GM12891 (cell line): ENCODE measurements around the gene CCDC89. TPM values are rescaled to one million over a fixed set of nuclear protein-coding genes. Genes with fewer than 3 reads are reported as not detected.

Experiments
- DNase-seq: peaks from one replicate; pipeline ENCODE4 v3.0.0; 2011; ENCODE audit warnings: low spot score; ENCODE audit not compliant: insufficient read length
- FAIRE-seq: peaks from 2 replicates; lab custom pipeline; 2011; peaks lifted over from hg19 to GRCh38; lab: Jason Lieb, UNC
- PAX5 ChIP-seq: IDR thresholded peaks from 2 replicates; pipeline ENCODE4 v1.6.1; 2011; ENCODE audit warnings: low read length, moderate library complexity, mild to moderate bottlenecking; ENCODE audit not compliant: insufficient read depth, severe bottlenecking
- POLR2A ChIP-seq: IDR thresholded peaks from 2 replicates; pipeline ENCODE4 v1.6.1; 2011; ENCODE audit warnings: low read depth, low read length, control low read depth
- POLR2AphosphoS5 ChIP-seq: IDR thresholded peaks from 2 replicates; pipeline ENCODE4 v1.6.1; 2011; ENCODE audit warnings: low read depth, low read length, control low read depth
- POU2F2 ChIP-seq: IDR thresholded peaks from 2 replicates; pipeline ENCODE4 v1.6.1; 2011; ENCODE audit warnings: low read depth, mild to moderate bottlenecking, control low read depth, low read length, moderate library complexity
- SPI1 ChIP-seq: IDR thresholded peaks from 2 replicates; pipeline ENCODE4 v1.6.1; 2011; ENCODE audit warnings: low read depth, low read length, control low read depth
- TAF1 ChIP-seq: IDR thresholded peaks from 2 replicates; pipeline ENCODE4 v1.6.1; 2011; ENCODE audit warnings: low read depth, low read length, control low read depth
- polyA plus RNA-seq: library from polyadenylated mRNA; unstranded; fragments of >200 nt; gene quantifications from one replicate; pipeline ENCODE4 v1.2.1, GENCODE V29; 2012; ENCODE audit warnings: low read depth, missing spikeins, inconsistent platforms; ENCODE audit not compliant: missing spikeins

CCDC89 gene
- not detected for polyA plus RNA-seq

DNA sequence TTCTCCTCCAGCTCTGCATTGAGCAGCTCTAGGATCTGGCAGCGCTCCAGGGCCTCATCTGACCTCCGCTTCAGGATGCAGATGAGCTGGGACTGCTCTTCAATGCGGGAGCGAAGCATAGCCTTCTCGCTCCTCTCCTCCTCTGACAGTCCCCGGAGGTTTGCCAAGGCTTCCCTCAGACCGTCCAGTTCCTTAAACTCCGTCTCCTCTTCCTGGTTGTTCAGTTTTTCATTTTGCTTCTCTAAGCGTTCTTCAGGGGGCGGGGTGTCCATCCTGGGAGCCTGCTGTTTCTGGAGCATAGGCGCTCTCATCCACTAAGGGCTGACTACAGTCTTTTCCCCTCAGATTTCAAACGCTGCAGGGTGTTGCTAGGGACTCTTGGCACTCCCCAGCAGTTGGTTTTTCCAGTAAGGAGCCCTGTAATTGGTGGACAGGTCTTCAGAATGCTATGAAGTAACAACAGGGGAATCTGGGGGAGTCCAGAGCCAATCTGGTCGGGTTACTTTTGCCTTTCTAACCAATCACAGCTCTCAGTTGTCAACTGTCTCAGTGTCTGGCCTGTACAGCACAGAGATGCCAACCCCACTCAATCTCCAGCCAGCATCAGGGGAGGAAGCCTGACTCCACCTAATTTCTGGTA is at the start of gene CCDC89:
CCDC89 (minus strand) TSS at position 376 of the 640 bp plus-strand sequence; CDS start at position 311, 65 bp downstream.
- no peak for TF ChIP-seq POU2F2
- TF ChIP-seq TAF1: no peak
- TF ChIP-seq POLR2A: no peak
- TF ChIP-seq SPI1: no peak
- no peak for TF ChIP-seq PAX5
- no peak for TF ChIP-seq POLR2AphosphoS5
- FAIRE-seq: no peak
- DNase-seq: no peak

DNA sequence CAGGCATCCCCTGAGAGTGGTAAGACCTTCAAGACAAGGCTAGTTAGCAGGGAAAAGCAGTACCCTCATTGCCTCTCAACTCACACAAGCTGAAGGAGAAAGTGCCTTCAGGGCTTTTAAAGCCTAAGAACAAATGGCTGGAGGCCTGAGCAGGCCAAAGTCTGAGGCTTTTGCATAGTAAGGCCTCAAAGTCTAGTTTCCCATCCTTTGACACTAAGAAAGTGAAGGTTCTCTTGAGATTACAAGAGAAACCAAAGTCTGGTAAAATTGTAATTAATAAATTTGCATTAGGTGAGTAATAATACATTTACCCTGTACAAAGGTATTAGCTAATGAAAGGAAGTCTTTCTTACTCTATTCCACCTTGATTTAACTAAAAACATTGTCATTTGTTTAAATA is 47.0 kb upstream of the CCDC89 start:
- TF ChIP-seq SPI1 (no peak), POLR2A (no peak), POU2F2 (no peak), TAF1 (no peak), POLR2AphosphoS5 (no peak), PAX5 (no peak)
- no peak for DNase-seq
- FAIRE-seq: no peak

DNA sequence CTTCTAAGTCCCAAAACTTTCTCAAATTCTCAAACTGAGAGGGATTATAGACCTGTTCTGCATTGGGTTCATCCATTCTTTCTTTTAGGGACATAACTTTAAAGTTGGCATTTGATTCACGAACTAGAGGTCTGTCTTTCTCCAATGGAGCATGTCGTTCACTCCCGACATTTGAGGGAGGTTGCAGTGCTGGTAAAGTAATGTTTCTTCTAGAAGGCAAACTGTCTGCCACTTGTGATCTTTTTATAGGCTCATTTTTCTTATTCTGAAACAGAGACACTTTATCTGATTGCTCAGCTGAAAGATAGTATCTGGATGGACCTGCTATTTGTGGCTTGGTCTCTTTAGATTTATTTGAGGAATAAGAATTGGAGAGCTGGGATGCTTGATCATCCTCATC is 40.4 kb upstream of the CCDC89 start:
- no peak for TF ChIP-seq SPI1
- FAIRE-seq (no peak), DNase-seq (no peak)

DNA sequence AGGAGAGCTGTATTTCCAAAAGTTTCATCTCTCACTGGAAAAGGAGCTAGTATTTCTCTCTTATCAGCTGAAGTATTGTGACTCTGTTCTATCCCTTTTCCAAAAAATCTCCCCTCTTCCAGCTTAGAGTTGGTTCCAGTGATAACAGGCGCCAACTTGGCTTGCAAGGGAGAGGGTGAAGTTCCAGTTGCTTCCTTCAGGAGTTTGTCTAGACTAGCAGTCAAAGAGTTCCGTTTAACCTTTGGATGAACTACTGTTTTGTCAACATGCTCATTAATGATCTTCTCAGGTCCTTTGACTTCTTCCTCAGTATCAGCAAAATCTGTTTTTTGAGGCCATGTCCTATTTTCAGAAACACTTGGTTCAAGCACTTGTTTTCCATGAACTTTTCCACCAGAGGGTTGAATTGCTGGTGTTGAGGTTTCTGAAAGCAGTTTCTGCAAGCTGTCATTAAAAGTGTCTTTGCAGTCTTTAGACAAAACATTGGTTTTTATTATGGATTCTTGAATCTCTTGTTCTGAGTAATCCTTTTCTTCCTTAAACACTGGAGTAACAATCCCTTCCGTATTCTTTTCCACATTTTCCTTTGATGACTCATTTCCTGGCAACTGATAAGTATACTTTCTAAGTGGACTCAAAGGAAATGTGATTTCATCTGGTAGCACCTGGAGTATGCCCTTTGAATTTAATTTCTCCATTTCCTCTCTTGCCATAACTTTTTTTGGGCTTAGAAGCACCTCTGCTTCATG is 39.7 kb upstream of the CCDC89 start:
- TF ChIP-seq POU2F2: no peak
- no peak for TF ChIP-seq POLR2A
- TF ChIP-seq PAX5: no peak
- no peak for TF ChIP-seq POLR2AphosphoS5
- no peak for TF ChIP-seq SPI1
- no peak for TF ChIP-seq TAF1
- FAIRE-seq: no peak
- DNase-seq: no peak

DNA sequence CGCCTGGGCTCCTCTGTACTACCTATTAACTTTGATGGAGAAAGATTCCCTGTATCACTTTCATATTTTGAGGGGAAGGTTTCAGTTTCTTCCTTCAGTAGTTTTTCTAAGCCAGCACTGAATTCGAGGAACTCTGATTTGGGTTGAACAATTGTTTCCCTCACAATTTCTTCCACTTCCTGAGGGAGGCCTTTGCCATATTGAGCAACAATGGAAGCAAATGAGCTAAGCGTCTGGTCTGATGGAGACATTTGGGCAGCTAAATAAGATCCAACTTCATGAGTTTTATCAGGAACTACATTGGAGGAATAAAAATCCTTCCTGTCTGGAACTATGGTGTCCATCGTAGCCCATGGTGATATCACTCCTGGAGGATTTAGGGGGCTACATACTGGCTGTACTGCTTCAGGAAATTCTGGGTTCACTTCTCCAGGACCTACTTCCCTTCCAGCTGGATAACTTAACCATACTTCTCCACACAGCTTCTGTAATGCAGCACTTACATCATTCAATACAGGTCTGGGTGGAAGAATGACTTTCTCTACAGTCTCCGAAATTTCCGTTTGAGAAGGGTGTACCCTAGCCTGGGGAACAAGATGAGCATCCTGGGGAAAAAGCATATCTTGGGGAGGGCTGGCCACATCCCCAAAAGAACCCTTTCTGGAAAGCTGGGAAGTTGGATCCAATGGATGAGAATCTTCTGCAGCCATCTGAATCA is 38.9 kb upstream of the CCDC89 start:
- FAIRE-seq (no peak), DNase-seq (no peak)
- TF ChIP-seq TAF1 (no peak), POLR2AphosphoS5 (no peak)

DNA sequence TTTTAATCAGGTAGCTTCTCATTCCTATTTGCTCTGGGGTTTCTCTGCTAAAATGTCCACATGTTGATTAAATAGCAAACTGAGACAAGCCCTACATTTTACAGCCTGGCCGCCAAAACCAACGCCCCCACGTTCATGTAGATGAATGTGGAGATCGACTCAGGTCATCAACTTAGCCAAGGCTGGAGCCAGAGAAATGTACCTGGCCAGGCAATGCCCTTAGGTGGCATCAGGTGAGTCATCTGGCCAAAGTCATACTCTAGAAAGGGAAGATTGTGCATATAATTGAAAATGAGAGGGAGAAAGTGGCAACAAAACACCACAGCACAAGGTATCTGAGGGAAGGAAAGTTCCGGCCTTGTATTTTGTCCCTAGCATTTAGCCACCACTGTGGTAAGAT is 37.1 kb upstream of the CCDC89 start:
- TF ChIP-seq POU2F2 (no peak), POLR2A (no peak), POLR2AphosphoS5 (no peak), TAF1 (no peak), PAX5 (no peak), SPI1 (no peak)
- no peak for DNase-seq

DNA sequence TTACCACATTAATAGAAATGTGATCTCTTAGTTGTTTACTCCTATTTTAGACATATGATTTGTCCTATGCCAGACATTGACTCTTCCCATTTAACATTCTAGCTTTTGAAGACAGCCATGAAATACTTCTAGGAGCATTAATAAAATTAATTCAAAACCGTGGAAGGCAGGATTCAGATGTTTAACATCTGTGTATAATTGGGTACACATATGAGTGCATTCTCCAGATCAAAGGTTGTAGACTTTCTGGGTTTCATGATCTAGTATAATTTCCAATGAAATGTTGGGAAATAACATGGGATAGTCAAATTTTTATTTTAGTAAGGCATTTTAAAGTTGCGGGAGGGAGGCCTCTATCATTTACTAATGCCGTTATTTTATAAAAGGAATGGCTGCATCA is 35.2 kb upstream of the CCDC89 start:
- FAIRE-seq (no peak), DNase-seq (no peak)
- TF ChIP-seq PAX5: no peak
- no peak for TF ChIP-seq POLR2A
- no peak for TF ChIP-seq SPI1
- no peak for TF ChIP-seq POLR2AphosphoS5

More for the DNA sequence above, 37.1 kb upstream of the CCDC89 start:
- no peak for FAIRE-seq

DNA sequence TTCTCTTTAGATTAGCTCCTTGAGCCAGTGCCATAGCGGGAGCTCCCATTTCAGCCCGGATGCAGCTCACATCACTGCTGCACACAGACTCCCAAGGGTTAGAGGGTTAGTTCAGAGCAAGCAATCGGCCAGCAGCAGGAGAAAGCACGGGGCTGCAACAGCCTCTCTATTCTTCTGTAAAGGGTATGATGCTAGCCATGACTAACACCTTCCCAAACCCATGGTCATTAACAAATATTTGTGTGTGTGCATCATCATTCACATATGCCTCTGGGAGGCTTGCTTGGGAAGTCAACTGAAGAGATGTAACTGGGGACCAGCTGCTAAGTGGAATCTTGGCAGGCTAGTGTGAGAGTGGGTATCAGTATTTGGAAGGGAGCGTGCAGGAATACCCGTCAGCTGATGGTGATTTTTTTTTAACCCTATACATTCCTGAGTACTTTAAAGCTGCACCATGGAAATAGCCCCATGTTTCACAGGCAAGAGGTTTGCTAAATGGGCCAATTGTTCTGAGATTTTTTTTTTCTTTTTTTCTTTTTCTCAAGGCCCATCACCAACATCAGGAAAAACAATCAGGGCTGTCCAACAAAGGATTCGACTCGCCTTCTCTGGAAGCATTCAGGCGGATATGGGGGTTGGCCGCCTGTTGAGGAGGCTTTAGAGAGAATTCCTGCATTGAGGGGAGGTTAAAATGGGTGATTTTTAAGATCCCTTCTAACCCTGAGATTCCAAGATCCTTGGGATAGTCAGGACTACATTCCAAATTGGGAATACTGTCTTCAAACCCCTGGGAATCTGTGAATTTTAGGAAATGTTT is 33.2 kb upstream of the CCDC89 start:
- TF ChIP-seq POLR2A: no peak
- TF ChIP-seq POLR2AphosphoS5: no peak
- TF ChIP-seq TAF1: no peak
- TF ChIP-seq PAX5: no peak
- no peak for TF ChIP-seq POU2F2
- TF ChIP-seq SPI1: no peak
- FAIRE-seq (no peak), DNase-seq (no peak)

DNA sequence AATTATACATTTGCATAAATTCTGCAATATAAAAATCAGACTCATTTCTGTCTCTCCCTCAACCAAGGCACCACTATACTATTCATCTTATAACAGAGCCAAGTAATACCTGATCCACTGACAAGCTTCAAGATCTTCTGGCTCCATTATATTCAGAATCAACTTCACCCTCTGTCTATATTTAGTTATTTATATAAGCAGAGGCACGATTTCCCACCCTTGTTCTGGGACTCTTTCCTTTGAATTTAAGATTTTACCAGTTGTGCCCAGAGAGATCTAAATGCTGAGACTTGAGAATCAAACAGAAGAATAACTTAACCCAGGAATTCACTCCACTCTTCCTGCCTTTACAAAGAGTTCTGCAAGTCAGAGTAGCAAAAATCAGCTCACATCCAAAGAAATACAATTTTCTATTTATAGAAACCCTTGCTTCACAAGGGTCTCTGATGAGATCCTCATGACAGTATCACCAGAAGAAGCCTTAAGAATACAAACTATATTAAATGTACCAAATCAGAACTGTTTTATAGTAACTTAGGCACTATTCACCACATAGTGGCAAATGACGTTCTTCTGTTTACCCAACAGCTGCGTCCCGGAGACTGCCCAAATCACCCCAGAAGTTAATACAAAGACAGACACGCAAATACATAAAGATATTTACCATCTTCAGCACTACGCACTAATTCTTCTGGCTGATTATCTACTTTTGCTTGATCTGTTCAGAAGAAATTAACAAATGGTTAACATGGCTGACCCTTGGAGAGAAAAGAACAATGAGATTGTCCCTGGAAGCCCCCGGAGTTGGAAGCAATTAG is 32.3 kb upstream of the CCDC89 start:
- FAIRE-seq: no peak
- no peak for DNase-seq
- TF ChIP-seq TAF1 (no peak), POLR2A (no peak), POU2F2 (no peak)

DNA sequence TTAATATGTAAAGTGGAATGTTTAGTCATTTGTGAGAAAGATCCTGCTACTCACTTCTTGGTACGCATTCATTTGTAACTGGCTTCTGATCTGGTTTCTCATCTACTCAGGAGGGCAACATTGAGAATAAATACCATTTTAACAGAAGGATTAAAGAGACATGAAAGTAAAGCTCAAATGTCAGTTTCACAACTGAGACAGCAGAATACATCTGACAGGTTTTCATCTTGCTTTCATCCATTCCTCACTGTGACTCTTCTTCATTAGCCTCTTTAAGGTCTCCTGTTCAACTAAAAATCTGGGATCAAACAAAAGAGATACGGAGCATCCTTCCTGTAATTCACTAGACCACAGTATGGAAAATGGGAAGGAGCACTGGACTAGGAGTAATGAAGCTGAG is 31.4 kb upstream of the CCDC89 start:
- no peak for FAIRE-seq
- TF ChIP-seq SPI1 (no peak), POLR2AphosphoS5 (no peak), PAX5 (no peak), TAF1 (no peak), POU2F2 (no peak), POLR2A (no peak)
- DNase-seq: no peak
